ENCODE measurements around the gene KAT6B. TPM values are rescaled to one million over a fixed set of nuclear protein-coding genes. Genes with fewer than 3 reads are reported as not detected.
"Not testable (repeated sequence)": the region's sequence is repeated elsewhere in the genome, so short reads cannot be mapped to it uniquely, and the experiment has no call there.

KAT6B gene
- total and polyA plus RNA-seq, 8 donors: 27.6 to 48.1 (median 42.3) TPM

DNA sequence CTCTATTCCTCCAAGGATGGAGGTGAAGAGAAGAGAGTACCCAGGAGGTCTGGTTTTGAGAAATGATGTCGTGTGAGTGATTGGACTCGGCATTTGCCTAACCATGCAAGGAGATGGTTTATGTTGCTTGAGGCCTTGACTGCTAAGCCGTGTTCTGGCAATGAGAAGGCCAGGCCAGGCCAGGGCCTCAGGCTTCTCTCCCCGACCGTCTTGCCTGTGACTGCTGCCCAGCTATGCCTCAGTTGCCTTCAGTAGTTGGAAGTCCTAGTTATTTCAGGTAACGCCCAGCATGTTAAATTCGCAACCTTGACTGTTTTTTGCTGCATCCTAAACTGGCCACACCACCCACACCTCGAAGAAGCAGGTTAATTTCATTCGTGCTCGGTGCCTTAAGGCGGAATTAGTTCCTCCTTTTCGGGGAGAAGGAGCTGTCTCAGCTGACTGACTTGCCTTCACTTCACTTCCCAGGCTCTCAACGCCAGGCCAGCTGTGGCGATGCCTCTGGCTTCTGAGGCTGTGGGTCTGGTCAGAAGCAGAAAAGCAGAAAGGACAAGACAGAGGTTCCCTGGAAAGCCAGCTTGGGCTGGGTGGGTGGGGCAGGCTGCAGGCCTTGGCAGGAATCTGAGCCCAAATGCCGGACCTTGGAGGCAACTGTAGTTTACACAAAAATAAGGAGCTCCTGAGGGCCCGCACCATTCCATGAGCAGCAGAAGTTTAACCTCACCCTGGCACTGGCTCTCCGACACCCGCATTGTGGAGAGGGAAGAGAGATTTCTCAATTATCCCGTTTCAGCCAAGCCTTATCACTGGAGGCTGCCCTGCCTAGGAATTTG is 223.1 kb downstream of the KAT6B start:
- Histone ChIP-seq H3K4me3 (no peak overlapping the region), H3K9me3 (no peaks in the 10 kb centered on the region), H3K27ac (no peak overlapping the region), H3K36me3 (no peaks in the 10 kb centered on the region), H3K27me3 (no peaks in the 10 kb centered on the region), H3K4me1 (peaks cover 0 to 6% of the 10 kb centered on the region in 2 donors)
- DNase-seq (no peak), ATAC-seq (peak; percentile 59)
- intact Hi-C loops (cut with DNase I): no loop called here
- TF ChIP-seq, protein P1, sequence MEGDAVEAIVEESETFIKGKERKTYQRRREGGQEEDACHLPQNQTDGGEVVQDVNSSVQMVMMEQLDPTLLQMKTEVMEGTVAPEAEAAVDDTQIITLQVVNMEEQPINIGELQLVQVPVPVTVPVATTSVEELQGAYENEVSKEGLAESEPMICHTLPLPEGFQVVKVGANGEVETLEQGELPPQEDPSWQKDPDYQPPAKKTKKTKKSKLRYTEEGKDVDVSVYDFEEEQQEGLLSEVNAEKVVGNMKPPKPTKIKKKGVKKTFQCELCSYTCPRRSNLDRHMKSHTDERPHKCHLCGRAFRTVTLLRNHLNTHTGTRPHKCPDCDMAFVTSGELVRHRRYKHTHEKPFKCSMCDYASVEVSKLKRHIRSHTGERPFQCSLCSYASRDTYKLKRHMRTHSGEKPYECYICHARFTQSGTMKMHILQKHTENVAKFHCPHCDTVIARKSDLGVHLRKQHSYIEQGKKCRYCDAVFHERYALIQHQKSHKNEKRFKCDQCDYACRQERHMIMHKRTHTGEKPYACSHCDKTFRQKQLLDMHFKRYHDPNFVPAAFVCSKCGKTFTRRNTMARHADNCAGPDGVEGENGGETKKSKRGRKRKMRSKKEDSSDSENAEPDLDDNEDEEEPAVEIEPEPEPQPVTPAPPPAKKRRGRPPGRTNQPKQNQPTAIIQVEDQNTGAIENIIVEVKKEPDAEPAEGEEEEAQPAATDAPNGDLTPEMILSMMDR (IDR thresholded peaks at IDR 0.05): no peak

- Histone ChIP-seq H3K4me1 (peaks cover 0 to 6% of the 10 kb centered on the region in 2 donors), H3K27ac (no peak overlapping the region), H3K9me3 (no peaks in the 10 kb centered on the region), H3K27me3 (no peaks in the 10 kb centered on the region), H3K36me3 (no peaks in the 10 kb centered on the region), H3K4me3 (no peak overlapping the region)
- TF ChIP-seq, protein P1 (IDR thresholded peaks at IDR 0.05): no peak
- ATAC-seq: no peak
- DNase-seq: no peak
- intact Hi-C loops (cut with DNase I): no loop called here
Observed at GRCh38 chr10:75050149-75050919, 223.9 kb downstream of the KAT6B start.

GRCh38 chr10:75051308-75051707 is 224.9 kb downstream of the KAT6B start:
- TF ChIP-seq, protein P1 (IDR thresholded peaks at IDR 0.05): no peak
- no peaks in the 10 kb centered on the region for H3K27me3 ChIP-seq
- H3K9me3 ChIP-seq: no peaks in the 10 kb centered on the region
- no peak overlapping the region for H3K27ac ChIP-seq
- no peaks in the 10 kb centered on the region for H3K36me3 ChIP-seq
- ATAC-seq: no peak
- no peak overlapping the region for H3K4me3 ChIP-seq
- no peak for DNase-seq
- peaks cover 0 to 6% of the 10 kb centered on the region in 2 donors for H3K4me1 ChIP-seq
- intact Hi-C loops (cut with DNase I): no loop called here

- ATAC-seq; DNase-seq; H3K27ac ChIP-seq; H3K27me3 ChIP-seq; H3K9me3 ChIP-seq; H3K4me1 ChIP-seq; H3K4me3 ChIP-seq; intact Hi-C loops (cut with DNase I); H3K36me3 ChIP-seq: not testable (repeated sequence)
Observed at GRCh38 chr10:75055896-75056406, 229.6 kb downstream of the KAT6B start.

DNA sequence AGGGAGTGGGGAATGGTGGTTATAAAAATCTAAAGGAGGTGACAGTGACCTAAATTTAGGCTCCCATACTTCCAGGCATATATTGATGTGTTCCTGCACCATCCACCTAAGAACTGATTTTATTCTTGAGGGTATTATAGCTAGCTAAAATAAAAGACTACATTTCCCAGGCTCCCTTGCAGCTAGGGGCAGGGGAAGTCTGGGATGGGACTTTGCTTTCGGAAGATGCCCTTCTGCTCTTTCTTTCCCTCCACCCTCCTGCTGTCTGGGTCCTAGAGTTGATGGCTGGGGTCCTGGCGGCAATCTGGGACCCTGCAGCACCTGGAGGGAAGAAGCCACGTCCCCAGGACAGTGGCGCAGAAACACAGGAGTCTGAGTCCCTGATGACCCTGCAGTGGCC is 231.3 kb downstream of the KAT6B start:
- Histone ChIP-seq H3K36me3 (no peaks in the 10 kb centered on the region), H3K4me3 (no peak overlapping the region), H3K4me1 (no peaks in the 10 kb centered on the region), H3K9me3 (no peaks in the 10 kb centered on the region), H3K27ac (no peak overlapping the region), H3K27me3 (no peaks in the 10 kb centered on the region)
- intact Hi-C loops (cut with DNase I): no loop called here
- TF ChIP-seq, protein P1 (IDR thresholded peaks at IDR 0.05): no peak
- DNase-seq (no peak), ATAC-seq (no peak)

Measured in left lung (tissue), 10 donors.